Measurements from ENCODE around the gene HMX3. TPM values are rescaled to one million over a fixed set of nuclear protein-coding genes. Genes with fewer than 3 reads are reported as not detected.

The HMX3 gene
- total RNA-seq, 1 donor from 2014 or later, result not detected

GRCh38 chr10:123093489-123093888, 42.3 kb upstream of the HMX3 start:
- Histone ChIP-seq H3K36me3 (ENCODE audit: control insufficient read depth, insufficient read depth, low read length) (no peaks in the 10 kb centered on the region), H3K27me3 (ENCODE audit: control insufficient read depth, insufficient read depth, low read length) (no peaks in the 10 kb centered on the region), H3K4me3 (ENCODE audit: low read depth, low read length) (no peak overlapping the region)
- FAIRE-seq (no peak), DNase-seq (ENCODE audit: low read depth) (no peak)
- no peak for TF ChIP-seq CTCF (IDR thresholded peaks at IDR 0.05; ENCODE audit: insufficient read depth, low read length, severe bottlenecking)

GRCh38 chr10:123096452-123096851, 39.3 kb upstream of the HMX3 start:
- H3K4me3 ChIP-seq (ENCODE audit: low read depth, low read length), result no peak overlapping the region
- TF ChIP-seq CTCF (IDR thresholded peaks at IDR 0.05; ENCODE audit: insufficient read depth, low read length, severe bottlenecking), result no peak
- FAIRE-seq, result no peak
- H3K27me3 ChIP-seq (ENCODE audit: control insufficient read depth, insufficient read depth, low read length), result no peaks in the 10 kb centered on the region
- no peaks in the 10 kb centered on the region for H3K36me3 ChIP-seq (ENCODE audit: control insufficient read depth, insufficient read depth, low read length)
- DNase-seq (ENCODE audit: low read depth), result no peak

- Histone ChIP-seq H3K36me3 (ENCODE audit: control insufficient read depth, insufficient read depth, low read length) (no peaks in the 10 kb centered on the region), H3K4me3 (ENCODE audit: low read depth, low read length) (no peak overlapping the region), H3K27me3 (ENCODE audit: control insufficient read depth, insufficient read depth, low read length) (no peaks in the 10 kb centered on the region)
- no peak for TF ChIP-seq CTCF (IDR thresholded peaks at IDR 0.05; ENCODE audit: insufficient read depth, low read length, severe bottlenecking)
- no peak for FAIRE-seq
- DNase-seq (ENCODE audit: low read depth), result no peak
Measured at GRCh38 chr10:123097039-123097438, 38.7 kb upstream of the HMX3 start.

- H3K36me3 ChIP-seq (ENCODE audit: control insufficient read depth, insufficient read depth, low read length), result no peaks in the 10 kb centered on the region
- H3K27me3 ChIP-seq (ENCODE audit: control insufficient read depth, insufficient read depth, low read length), result no peaks in the 10 kb centered on the region
- no peak for TF ChIP-seq CTCF (IDR thresholded peaks at IDR 0.05; ENCODE audit: insufficient read depth, low read length, severe bottlenecking)
- no peak overlapping the region for H3K4me3 ChIP-seq (ENCODE audit: low read depth, low read length)
- no peak for FAIRE-seq
- DNase-seq (ENCODE audit: low read depth), result peak; percentile 13
Measured at GRCh38 chr10:123100030-123100762, 35.6 kb upstream of the HMX3 start.

- FAIRE-seq (no peak), DNase-seq (ENCODE audit: low read depth) (no peak)
- Histone ChIP-seq H3K4me3 (ENCODE audit: low read depth, low read length) (no peak overlapping the region), H3K36me3 (ENCODE audit: control insufficient read depth, insufficient read depth, low read length) (no peaks in the 10 kb centered on the region), H3K27me3 (ENCODE audit: control insufficient read depth, insufficient read depth, low read length) (no peaks in the 10 kb centered on the region)
- no peak for TF ChIP-seq CTCF (IDR thresholded peaks at IDR 0.05; ENCODE audit: insufficient read depth, low read length, severe bottlenecking)
Measured at GRCh38 chr10:123101872-123102271, 33.9 kb upstream of the HMX3 start.

GRCh38 chr10:123102673-123103072, 33.1 kb upstream of the HMX3 start:
- DNase-seq (ENCODE audit: low read depth) (no peak), FAIRE-seq (no peak)
- TF ChIP-seq CTCF (IDR thresholded peaks at IDR 0.05; ENCODE audit: insufficient read depth, low read length, severe bottlenecking), result no peak
- Histone ChIP-seq H3K36me3 (ENCODE audit: control insufficient read depth, insufficient read depth, low read length) (no peaks in the 10 kb centered on the region), H3K27me3 (ENCODE audit: control insufficient read depth, insufficient read depth, low read length) (no peaks in the 10 kb centered on the region), H3K4me3 (ENCODE audit: low read depth, low read length) (no peak overlapping the region)
